Astrocyte of the cerebellum (primary cell): Measurements from ENCODE around the gene TARP.

Experiments
- DNase-seq: peaks from one replicate; pipeline ENCODE4 v3.0.0-alpha.2; 2011; ENCODE audit warnings: low read depth
- H3K4me3 ChIP-seq: 2 replicates; pipeline ENCODE4 v1.5.1; 2011; ENCODE audit warnings: mild to moderate bottlenecking, low read depth, low read length, moderate library complexity
- in situ Hi-C: cut with HindIII; loops from 2 replicates; pipeline ENCODE4 v1.10.0; 2017; ENCODE audit warnings: low sequenced_read_pairs
- TF ChIP-seq, protein P1 (sequence below): IDR thresholded peaks from 2 replicates; pipeline ENCODE4 v1.5.1; 2012; ENCODE audit warnings: low read length, low read depth, moderate library complexity, mild to moderate bottlenecking; ENCODE audit errors: missing control alignments

TARP gene

GRCh38 chr7:38312821-38313220 lies 39.4 kb upstream of the TARP start:
- in situ Hi-C loops, result loop anchor here (25.0 kb wide), 2 partner anchors 201 to 401 kb away; partner anchors contain the start of genes EPDR1 and SFRP4
- TF ChIP-seq, protein P1, sequence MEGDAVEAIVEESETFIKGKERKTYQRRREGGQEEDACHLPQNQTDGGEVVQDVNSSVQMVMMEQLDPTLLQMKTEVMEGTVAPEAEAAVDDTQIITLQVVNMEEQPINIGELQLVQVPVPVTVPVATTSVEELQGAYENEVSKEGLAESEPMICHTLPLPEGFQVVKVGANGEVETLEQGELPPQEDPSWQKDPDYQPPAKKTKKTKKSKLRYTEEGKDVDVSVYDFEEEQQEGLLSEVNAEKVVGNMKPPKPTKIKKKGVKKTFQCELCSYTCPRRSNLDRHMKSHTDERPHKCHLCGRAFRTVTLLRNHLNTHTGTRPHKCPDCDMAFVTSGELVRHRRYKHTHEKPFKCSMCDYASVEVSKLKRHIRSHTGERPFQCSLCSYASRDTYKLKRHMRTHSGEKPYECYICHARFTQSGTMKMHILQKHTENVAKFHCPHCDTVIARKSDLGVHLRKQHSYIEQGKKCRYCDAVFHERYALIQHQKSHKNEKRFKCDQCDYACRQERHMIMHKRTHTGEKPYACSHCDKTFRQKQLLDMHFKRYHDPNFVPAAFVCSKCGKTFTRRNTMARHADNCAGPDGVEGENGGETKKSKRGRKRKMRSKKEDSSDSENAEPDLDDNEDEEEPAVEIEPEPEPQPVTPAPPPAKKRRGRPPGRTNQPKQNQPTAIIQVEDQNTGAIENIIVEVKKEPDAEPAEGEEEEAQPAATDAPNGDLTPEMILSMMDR, result no peak
- DNase-seq, result no peak
- H3K4me3 ChIP-seq, result no peak overlapping the region

GRCh38 chr7:38311329-38311937 lies 38.0 kb upstream of the TARP start:
- TF ChIP-seq, protein P1, result no peak
- DNase-seq, result no peak
- peak overlapping the region; percentile 31 for H3K4me3 ChIP-seq
- in situ Hi-C loops, result loop anchor here (25.0 kb wide), 2 partner anchors 199 to 399 kb away; partner anchors contain the start of genes EPDR1 and SFRP4

DNA sequence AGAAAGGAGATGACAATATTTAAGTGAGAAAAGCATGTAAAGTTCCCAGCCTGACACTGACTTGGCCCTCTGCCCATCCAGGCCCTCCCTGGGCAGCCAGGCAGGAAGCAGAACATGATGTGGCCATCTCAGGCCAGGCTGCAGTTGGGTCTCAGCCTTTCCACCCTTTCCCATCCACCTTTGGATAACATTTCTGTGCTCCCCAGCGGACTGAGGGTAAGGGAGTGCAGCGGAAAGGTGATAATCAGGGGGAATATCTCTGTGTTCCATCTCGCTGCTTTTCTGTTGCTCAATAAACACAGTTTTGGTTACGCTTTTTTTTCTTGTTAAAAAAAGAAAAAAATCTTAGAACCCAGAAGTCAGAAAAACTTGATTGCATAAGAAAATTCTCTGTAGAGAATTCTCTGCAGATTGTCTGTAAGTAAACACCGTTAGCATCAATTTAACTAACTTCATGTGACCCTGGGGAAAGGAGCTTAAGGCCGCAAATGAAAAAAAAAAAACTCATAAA lies 37.2 kb upstream of the TARP start:
- H3K4me3 ChIP-seq, result peak overlapping the region; percentile 31
- TF ChIP-seq, protein P1, result no peak

GRCh38 chr7:38309555-38309954 lies 36.1 kb upstream of the TARP start:
- TF ChIP-seq, protein P1, result no peak
- in situ Hi-C loops, result loop anchor here (25.0 kb wide), 2 partner anchors 197 to 397 kb away; partner anchors contain the start of genes EPDR1 and SFRP4
- DNase-seq, result no peak
- H3K4me3 ChIP-seq, result no peak overlapping the region

More for the DNA sequence above, 37.2 kb upstream of the TARP start:
- in situ Hi-C loops, result loop anchor here (25.0 kb wide), 2 partner anchors 198 to 398 kb away; partner anchors contain the start of genes EPDR1 and SFRP4
- DNase-seq, result no peak

GRCh38 chr7:38308140-38308539 lies 34.7 kb upstream of the TARP start:
- no peak overlapping the region for H3K4me3 ChIP-seq
- DNase-seq, result no peak
- TF ChIP-seq, protein P1, result no peak
- in situ Hi-C loops, result loop anchor here (25.0 kb wide), 2 partner anchors 196 to 396 kb away; partner anchors contain the start of genes EPDR1 and SFRP4

GRCh38 chr7:38307640-38308039 lies 34.2 kb upstream of the TARP start:
- no peak overlapping the region for H3K4me3 ChIP-seq
- in situ Hi-C loops, result loop anchor here (25.0 kb wide), 2 partner anchors 195 to 395 kb away; partner anchors contain the start of genes EPDR1 and SFRP4
- DNase-seq, result no peak
- TF ChIP-seq, protein P1, result no peak
